Inferior parietal cortex (tissue), 1 donor: Measurements from ENCODE around the gene PDGFD.
A peak's percentile ranks its signal among the peaks of the same experiment; 100 is the strongest.
"Not testable (repeated sequence)": the region's sequence is repeated elsewhere in the genome, so short reads cannot be mapped to it uniquely, and the experiment has no call there.

Experiments used
- DNase-seq: peaks from one replicate; pipeline ENCODE4 v3.0.0-alpha.2; 2016; ENCODE audit errors: extremely low spot score

The PDGFD gene

DNA sequence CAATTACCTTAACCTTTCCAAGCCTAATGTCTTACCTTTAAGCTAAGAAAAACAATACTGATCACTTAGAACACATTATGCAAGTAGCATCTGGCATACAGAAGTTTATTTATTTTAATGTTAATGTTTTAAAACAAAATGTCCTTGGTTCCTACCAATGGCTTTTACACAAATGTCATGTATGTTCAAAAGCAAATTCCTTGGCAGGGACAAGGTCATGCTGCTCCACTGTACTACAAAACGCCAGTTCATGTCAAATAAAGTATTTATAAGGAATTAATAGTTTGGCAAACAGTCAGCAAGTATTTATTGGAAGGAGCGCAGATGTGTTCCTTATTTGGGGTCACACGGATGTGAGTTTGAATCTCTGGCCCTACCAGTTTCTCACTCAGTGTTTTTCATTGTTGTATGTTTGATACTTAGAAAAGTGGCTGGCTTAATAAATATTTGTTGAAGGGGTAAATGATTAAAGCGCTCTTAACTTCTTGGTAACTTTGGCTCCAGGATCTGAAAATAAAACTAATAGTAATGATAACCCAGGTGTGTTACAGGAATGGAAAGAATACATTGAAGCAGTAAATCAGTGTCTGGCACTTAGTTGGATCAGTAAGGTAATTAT lies 108.9 kb downstream of the PDGFD start:
- no peak for DNase-seq

DNA sequence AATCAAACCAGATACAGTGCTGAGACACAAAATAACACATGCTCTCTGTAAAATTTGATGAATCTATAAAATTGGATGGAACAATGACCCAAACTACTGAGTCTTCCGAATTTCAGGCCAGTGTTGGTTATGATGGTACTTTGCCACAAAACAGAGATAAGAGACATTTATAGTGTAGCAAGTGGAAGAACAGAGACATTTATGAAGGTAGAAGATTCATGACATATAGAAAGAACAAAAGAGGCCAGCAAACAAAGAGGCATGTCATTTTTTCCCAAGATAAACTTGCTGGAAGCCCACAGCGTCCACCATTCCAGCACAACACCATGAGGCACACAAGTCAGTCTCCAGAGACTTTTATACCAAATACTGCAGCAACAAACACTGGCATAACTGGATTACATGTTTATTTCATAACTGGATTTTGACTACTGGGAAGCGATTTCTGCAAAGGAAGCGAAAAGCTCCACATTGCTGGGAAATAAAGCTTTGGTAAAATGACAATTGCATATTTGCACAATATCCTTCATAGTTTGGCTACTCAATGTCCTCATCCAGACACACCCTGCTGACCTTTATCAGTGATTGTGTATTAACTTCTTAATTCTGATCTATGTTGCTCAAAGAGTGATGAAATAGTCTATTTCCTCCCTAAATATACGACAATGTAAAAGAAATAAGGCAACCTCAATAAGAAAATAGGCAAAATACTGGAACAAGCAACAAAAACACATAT lies 110.0 kb downstream of the PDGFD start:
- DNase-seq: no peak

DNA sequence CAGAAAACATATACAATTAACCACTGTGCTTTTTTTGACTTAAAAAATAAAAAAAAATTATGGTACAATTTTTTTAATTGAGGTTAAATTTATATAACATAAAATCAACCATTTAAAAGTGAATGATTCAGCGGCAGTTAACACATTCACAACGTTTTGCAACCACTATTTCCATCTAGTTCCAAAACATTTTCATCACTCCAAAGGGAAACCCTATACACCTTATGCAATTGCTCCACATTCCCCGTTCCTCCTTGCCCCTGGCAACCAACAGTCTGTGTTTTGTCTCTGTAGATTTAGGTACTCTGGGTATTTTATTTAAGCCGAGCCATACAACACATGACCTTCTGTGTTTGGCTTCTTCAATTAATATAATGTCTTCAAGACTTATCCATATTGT lies 112.2 kb downstream of the PDGFD start:
- no peak for DNase-seq

DNA sequence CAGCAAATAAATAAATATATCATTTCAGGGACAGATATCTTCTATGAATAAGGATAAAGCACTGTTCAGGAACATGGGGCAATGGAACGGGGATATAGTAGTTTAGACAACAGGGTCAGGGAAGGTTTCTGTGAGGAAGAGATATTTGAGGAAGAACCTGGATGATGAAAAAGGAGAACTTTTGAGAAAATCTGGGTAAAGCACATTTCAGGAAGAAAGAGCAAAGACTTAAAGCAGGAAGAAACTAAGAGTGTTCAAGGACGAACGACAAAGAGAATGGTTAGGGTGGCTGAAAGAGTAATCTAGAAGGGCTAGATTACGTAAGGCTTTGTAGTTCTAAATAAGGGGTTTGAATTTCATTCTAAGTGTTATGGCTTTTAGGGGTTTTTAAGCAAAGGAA lies 114.8 kb downstream of the PDGFD start:
- no peak for DNase-seq

DNA sequence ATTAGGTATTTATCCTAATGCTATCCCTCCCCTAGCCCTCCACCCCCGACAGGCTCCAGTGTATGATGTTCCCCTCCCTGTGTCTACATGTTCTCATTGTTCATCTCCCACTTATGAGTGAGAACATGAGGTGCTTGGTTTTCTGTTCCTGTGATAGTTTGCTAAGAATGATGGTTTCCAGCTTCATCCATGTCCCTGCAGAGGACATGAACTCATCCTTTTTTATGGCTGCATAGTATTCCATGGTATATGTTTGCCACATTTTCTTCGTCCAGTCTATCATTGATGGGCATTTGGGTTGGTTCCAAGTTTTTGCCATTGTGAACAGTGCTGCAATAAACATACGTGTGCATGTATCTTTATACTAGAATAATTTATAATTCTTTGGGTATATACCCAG lies 117.1 kb downstream of the PDGFD start:
- DNase-seq: not testable (repeated sequence)

DNA sequence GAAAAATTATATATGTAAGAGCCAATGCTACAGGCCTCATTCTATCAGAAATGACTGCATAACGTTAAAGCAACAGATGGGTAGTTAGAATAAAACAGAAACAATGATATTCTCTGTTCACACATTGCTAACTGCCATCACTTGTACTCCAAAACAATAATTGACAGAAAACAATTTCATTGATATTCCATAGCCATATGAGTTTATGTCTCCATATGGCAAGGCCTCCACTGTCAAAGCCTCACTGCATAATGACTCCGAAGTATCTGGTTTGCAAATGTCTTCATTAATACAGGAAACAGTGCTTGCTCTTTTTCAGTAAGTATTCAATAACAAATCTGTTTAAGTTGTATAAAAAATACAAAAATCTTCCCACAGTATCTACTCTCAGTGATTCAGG lies 117.6 kb downstream of the PDGFD start:
- DNase-seq: no peak

DNA sequence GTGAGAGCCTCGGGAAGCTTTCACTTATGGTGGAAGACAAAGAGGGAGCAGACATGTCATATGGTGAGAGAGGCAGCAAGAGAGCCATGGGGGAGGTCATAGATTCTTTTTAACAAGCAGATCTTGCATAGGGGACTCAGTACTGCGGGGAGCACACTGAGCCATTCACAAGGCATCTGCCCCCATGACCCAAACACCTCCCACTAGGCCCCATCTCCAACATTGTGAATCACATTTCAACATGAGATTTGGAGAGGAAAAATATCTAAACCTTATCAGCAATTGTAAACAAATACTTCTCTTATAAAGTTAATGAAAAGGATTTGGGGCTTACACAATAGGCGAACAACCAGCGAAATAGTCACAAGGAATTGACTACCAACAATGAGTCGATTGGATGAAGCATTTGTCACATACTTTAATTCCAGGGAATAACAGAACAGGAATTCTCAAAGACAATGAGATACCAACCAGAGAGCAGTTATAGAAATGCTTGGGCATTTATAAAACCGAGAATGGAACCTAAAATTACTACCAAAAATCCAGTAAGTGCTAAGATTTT lies 120.2 kb downstream of the PDGFD start:
- DNase-seq: no peak

DNA sequence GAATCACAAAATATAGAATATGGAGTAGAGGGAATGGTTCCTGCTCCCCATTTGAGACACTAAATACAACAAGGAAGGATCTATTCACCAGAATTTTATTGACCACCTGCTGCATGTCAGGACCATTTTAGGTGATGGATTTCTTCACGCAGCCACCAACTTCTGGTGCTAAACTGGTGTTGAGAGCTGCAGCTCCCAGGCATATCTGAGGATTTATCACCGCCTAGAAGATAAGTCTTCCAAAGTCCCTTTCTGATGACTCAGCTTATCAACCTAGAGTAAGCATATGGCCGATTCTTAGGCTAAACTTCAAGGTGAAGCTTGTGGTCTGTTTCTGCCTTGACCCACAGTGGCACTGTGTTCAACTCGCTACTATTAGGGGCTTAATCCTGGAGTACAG lies 120.8 kb downstream of the PDGFD start:
- DNase-seq: no peak

DNA sequence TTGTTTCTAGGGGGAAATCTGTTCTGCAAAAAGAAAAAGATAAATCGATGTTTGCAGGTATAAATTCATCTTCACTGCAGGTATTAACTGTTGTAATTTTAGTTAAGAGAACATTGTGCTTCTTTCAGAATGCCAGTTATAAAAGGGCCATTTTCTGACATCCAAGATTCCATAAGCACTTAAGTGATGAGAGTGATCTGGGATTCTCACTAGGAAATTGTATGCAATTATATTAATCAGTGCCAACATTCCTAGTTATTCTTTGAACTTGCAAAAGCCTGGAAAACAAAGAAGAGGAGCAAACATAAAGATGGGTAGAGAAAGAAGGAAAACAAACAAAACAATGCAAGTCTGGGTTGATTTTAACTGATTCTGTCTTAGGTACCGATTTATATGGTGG lies 122.2 kb downstream of the PDGFD start:
- no peak for DNase-seq

DNA sequence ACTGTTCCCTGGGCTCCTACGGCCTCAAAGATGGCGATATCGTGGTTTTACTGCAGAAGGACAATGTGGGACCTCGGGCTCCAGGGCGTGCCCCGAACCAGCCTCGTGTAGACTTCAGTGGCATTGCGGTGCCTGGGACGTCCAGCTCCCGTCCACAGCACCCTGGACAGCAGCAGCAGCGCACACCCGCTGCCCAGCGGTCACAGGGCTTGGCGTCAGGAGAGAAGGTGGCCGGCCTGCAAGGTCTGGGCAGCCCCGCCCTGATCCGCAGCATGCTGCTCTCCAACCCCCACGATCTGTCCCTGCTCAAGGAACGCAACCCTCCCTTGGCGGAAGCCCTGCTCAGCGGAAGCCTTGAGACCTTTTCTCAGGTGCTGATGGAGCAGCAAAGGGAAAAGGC lies 127.0 kb downstream of the PDGFD start:
- DNase-seq: no peak

DNA sequence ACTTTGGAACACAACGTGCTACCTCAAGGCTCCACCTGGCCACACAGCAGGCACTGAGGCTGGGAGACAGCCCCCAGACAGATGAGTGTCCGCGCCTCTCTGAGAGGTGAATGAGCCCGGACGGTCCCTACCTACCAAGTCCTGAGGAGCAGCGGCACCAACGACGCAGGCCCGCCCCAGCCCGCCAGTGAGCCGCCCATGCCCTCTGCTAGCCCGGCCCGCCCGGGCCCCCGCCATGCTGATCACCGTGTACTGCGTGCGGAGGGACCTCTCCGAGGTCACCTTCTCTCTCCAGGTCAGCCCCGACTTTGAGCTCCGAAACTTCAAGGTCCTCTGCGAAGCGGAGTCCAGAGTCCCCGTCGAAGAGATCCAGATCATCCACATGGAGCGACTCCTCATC lies 127.4 kb downstream of the PDGFD start, which contains the start of gene DDI1:
Gene DDI1, plus strand, starts transcription at position 53 of the 400 bp plus-strand sequence. Its CDS starts 183 bp downstream, at position 236.
- DNase-seq: no peak

DNA sequence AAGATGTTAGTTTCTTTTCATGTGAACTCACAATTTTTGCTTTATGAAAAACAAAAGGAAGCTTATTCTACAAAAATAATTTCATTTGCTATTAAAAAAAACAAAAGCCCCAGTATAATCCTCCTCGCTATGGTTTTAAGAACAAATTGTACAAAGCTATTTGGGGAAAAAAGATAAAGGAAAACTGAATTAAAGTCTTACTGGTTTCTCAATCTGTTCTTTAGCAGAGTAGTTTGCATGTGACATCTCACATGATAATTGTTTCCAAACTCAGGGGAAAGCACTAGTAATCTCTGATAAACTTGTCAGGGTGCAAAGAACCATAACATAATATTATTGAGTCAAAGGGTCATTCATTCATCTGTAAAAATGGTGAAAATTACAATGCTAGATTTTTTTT lies 130.4 kb downstream of the PDGFD start:
- no peak for DNase-seq

DNA sequence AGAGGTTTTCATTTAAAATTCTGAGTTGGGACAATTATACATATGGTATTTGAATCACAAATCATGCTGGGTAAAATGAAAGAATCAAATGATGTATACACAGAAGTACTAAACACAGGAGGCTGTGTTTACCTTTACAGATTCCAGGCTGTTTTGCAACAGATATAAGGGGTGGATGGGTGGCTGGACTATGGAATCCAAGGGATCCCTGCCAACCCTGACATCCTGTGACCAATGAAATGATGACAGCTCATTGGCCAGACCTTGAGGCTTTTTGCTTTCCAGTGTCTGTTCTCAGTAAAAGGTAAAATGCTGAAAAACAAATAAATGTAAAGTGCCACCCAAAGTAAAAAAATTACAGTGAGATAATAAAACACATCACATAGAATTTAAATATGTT lies 130.8 kb downstream of the PDGFD start:
- no peak for DNase-seq

DNA sequence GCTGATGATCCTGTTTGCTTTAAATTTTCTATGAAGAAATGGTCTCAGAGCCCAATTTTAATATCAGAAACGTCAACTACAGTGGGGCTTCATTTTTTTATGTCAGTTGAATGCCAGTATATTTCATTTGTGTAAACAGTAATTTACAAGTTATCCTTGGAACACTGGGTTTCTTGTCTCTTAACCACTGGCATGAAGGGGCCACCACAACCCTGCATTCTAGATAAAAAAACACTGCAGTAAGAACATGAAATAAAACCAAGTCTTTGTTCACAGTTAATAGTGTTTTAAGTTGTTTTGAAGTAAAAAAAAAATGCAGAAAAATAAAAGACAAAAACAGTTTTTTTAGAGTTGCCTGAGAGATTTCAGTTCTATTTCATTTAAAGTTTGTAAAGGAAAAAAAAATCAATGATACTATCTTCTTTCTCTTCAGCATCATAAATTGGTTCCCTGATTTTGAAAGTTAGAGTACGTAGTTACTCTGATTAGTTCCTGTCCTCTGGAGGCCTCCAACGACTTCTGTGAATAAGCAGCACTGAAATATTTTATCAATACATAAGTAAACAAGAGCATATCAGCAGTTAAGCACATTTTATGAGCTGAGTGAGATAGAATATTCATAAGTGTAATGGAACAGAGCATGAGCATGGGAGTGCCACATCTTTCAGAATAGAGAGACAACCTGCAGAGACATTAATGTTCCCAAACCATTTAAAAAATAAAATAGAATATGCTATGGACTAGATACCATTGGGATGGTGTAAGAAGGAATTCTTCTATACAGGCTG lies 135.3 kb downstream of the PDGFD start:
- no peak for DNase-seq

DNA sequence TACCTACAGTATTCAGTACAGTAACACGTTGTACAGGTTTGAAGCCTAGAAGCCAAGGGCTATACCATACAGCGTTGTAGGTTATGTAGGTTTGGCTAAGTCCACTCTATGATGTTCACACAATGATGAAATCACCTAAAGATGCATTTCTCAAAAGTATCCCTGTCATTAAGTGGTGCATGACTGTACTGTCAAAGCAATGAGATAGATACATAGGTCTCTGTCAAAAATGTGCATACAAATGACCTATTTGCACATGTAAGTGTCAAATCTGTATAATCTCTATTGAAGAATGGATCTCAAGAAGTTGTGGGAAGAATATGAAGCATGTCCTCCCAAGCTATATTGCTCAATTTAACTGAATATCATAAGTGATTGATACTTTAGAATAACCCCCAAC lies 139.4 kb downstream of the PDGFD start:
- DNase-seq: no peak

DNA sequence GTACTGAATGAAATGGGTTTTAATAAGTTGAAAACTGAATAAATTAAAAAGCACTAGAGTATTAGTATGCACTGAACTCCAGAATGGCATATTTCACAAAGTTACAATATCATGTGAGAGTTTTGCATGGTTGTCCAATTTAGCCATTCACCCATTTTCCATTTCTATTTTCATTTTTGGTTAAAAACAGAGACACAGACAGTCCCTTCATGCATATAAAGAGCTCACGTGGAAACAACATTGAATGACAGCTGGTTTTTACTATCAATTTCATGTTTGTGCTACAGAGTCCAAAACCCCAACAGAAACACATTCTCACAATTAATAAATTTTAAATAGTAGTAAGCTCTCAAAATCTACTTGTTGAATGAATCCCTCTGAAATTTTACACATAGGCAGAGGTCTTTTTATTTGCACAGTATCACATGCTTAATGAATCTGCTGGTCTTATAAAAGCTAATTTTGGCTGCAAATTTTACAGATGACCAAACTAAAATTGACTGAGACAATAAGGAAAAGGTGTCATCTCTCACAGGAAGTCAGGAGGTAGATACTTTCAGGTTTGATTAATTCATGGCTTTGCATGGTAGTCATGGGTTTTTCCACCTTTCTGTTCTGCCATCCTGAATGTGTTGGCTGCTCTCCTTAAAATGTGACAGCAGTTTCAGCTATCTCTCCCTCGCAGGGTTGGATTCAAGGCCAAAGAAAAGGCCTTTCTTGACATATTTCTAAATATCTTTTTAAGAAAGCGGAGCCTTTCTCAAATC lies 148.1 kb downstream of the PDGFD start:
- DNase-seq: no peak

DNA sequence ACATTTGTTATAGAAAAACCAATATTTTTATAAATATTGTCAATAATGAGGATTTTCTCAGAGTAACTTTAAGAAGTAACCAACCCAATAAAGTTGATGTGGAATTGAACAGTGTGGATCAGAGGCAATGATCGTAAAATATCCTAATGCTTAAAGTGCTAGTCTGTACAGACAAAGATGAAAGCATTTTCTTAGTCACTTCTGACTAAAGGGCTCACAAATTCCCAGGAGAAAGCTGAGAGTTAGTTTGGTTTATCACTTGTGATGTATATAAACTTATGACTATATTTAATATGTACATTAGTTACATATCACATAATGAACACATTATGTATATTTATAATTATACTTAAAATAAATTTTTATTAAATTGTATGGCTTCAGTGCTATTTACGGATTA lies 152.9 kb downstream of the PDGFD start:
- no peak for DNase-seq

DNA sequence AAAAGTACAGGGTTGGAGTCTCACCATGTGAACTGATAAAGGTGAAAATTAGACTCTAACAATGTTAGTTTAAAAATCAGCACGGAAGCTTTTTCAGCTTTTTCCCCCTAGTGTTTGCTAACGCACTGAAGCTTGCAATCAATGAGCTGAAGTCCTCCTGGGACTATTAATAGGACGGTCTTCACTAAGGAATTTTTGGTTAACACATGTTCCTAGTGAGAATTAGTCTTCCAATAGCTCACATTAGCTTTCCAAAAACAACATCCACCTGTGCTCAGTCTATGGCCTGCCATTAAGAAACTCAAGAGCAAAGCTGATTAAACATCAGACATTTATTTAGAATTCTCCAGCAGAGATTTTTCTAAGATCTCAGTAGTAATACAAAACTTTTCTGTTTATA lies 154.2 kb downstream of the PDGFD start:
- DNase-seq: no peak

DNA sequence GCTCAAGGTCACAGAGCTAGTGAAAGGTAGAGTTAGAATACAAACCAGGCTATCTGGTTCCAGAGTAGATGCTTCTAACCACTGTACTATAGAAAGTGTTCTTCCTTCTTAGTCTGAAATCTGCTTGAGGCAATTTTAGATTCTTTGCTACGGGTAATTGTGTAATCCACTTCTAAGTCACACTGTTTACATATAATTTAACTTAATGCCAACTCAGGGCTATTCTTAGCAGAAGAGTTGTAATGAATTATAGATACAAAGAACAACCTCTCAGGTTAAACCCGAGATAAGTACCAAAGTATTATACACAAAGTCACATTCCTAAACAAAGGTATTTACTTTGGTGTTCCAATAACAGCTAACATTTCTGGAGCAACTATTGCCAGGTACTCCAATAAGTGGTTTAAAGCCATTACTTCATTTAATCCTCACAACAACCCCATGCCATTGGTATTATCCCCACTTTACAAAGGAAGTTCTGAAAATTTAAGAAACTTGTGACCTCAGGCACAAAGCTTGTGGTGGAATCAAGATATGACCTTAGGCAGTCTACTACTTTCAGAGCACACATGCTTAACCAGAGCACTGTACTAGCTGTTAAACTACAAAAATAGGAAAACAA lies 158.6 kb downstream of the PDGFD start:
- DNase-seq: no peak

DNA sequence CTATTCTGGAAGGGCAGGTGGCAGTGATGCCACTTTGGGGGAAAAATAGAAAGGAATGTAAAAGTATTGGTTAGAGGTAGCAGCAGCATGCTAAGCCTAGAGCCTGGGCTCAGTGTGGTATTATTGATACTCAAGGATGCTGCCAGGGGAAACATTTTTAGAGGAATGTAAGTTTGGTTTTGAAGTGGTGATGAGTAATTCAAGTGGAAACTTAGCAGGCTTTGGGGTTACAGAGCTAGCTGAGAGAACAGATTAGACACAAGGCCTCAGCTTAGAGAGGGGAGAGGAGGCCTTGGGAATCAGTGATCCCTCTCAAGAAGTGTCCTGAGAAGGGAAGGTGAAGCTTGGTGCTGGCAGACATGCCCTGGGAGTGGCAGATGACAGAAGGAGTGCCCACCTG lies 160.5 kb downstream of the PDGFD start:
- no peak for DNase-seq

DNA sequence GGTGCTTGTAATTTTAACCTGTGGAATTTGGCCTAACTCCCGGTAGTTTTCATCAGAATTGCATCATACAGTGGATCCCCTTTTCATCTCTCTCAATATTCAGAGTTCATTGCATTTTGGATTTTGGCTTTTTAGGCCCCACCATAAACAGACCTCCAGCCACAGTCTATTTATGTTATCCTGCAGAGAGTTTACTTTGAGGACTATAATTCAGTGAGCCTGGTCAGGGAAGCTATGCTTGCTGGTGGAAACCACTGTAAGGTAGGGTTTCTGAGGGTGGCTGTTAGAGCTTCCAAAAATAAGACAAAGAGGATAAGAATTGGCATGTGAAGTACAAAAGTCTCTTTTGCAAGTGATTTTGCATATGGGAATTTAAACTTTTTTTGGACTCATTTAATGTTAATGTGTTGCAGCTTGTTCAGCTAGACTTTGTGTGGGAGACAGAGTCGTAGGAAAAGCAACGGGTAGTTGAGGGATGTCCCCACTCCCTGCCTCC lies 162.3 kb downstream of the PDGFD start:
- DNase-seq: peak; percentile 13
